ENCODE data around the gene PHLDB1.

DNA sequence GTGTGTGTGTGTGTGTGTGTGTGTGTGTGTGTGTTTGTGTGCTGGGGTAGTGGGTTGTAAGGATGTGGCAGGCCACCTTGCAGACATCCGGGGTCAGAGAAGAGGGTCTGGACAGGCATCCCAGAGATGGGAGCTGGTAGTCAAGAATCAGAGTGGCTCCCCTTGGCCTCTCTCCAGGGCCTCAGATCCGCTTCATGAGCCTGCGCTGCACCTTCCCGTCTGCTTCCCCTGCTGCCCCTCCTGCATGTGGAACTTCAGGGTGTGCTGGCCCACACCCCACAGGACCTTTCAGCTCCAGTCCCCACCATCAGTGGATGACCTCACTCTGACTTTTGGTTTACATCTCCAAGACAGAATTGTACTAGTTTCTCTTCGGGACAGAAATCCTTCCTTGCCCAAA, 40.9 kb downstream of the PHLDB1 start:
- TF ChIP-seq POLR2AphosphoS5 (IDR thresholded peaks at IDR 0.05; ENCODE audit: borderline replicate concordance, low read depth, low read length) (no peak), EZH2 (IDR thresholded peaks at IDR 0.05) (no peak), FOXP2 (optimal IDR thresholded peaks at IDR 0.05; ENCODE audit: control extremely low read depth, extremely low read length, insufficient read depth) (no peak)
